Right lobe of liver (tissue), 6 donors: Measurements from ENCODE around the gene CTDSPL. TPM values are rescaled to one million over a fixed set of nuclear protein-coding genes. Genes with fewer than 3 reads are reported as not detected.
A peak's percentile ranks its signal among the peaks of the same experiment; 100 is the strongest.

Source experiments
- ATAC-seq, 4 donors: fragments of 200-7000 bp; cut with Tn5 transposase; one replicate each; pipeline ENCODE4 v1.9.1; 2020; ENCODE audit warnings: mild to moderate bottlenecking in 4 of 4, moderate library complexity in 4 of 4
- DNase-seq, 3 donors: peaks; one replicate each; pipeline ENCODE4 v3.0.0-alpha.2; 2020
- H3K27ac ChIP-seq, 3 donors: fragments of 200-600 bp; one replicate each; pipeline ENCODE4 v1.8.0; 2022
- H3K27me3 ChIP-seq, 2 donors: fragments of 200-600 bp; one replicate each; pipeline ENCODE4 v1.8.0; 2022
- H3K36me3 ChIP-seq, 4 donors: fragments of 200-600 bp; sonication (generic) in 1 of 4; one replicate each; pipeline versions ENCODE4 v1.5.1 to v1.8.0; 2017 to 2022; ENCODE audit warnings: control low read depth in 1 of 4
- H3K4me1 ChIP-seq, 4 donors: fragments of 200-600 bp; sonication (generic) in 1 of 4; one replicate each; pipeline versions ENCODE4 v1.5.1 to v1.8.0; 2017 to 2022; ENCODE audit warnings: control low read depth in 1 of 4
- H3K4me3 ChIP-seq, 3 donors: fragments of 200-600 bp; one replicate each; pipeline ENCODE4 v1.8.0; 2022
- H3K9me3 ChIP-seq, 4 donors: fragments of 200-600 bp; sonication (generic) in 1 of 4; one replicate each; pipeline versions ENCODE4 v1.5.1 to v1.8.0; 2017 to 2022; ENCODE audit warnings: control low read depth in 1 of 4
- CTCF ChIP-seq, 4 donors: fragments of 200-600 bp in 3 of 4; fragments of 450-650 bp in 1 of 4; IDR thresholded peaks; one replicate each; pipeline versions ENCODE4 v1.5.1 to v1.8.0; 2016 to 2022; ENCODE audit warnings: antibody characterized with exemption in 4 of 4, mild to moderate bottlenecking in 2 of 4
- POLR2A ChIP-seq: fragments of 450-650 bp; IDR thresholded peaks from one replicate; pipeline ENCODE4 v1.6.1; 2017; ENCODE audit warnings: antibody characterized with exemption, mild to moderate bottlenecking
- WGBS: methylation state at CpG from one replicate; pipeline ENCODE4 v1.1.6; 2018; ENCODE audit warnings: low coverage, low lambda C conversion rate; ENCODE audit not compliant: insufficient coverage; ENCODE audit errors: missing lambda C conversion rate; 5-methylcytosine and 5-hydroxymethylcytosine counted together
- intact Hi-C, 2 donors: fragments of 100-400 bp; cut with DNase I; formaldehyde crosslinking; loops; one replicate each; pipeline versions ENCODE4 v1.11.2 to v1.14.1; 2022
- total RNA-seq, 6 experiments: library from RNA; depleted of rRNA in 2 of 6; stranded (reverse); fragments of >200 nt in 2 of 6; fragmentation: NEBNext Ultra II Directional in 3 of 6; extraction: Animal tissue kit (Norgen Biotek cat#: 25700) in 3 of 6; gene quantifications; one replicate each; pipeline versions ENCODE4 v1.1.0 to v1.2.4, GENCODE V29; 2016 to 2023
- donor health status: DM: no; HTN: yes; CAD: no.
- donor health status: DM: no; HTN: no; CAD: no.
- donor health status: DM: no; HTN: no; CAD: no.
- donor health status: DM: no; HTN: yes; CAD: no.
- donor health status: DM: no; HTN: yes; CAD: no.

Gene CTDSPL
- total RNA-seq, 6 experiments from 2014 or later = 14.9 to 22.8 (median 18.0) TPM

DNA sequence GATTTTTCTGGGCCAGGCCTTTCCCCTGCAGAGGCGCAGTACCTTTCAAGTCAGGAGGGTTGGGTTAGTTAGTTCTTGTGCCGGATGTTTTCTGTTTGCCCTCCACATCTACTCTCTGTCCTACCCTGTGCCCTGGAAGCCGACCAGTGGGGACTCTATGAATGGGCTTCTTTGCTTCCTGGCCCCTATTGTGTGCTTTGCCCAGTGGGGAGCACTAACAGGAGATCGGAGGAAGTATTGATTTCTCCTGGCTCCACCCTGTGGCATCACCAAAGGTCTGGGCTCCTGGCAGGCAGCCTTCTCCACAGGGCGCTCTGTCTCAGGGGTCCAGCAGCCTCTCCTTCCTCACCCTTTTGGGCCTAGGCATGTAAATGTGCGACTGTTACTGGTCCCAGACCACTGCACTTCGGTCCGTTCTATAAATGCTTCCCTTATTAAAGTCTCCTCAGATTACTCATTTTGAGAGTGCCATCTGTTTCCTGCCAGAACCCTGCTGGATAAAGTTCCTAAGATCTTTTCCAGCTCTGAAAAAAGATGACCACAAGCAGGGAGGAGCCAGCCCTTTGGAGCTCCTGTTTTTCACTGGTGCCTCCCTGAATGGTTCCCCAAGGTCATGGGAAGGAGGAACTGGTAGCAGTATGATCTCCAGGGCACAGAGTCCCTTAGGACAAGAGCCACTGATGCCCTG lies 44.5 kb downstream of the CTDSPL start:
- H3K4me3 ChIP-seq = no peak overlapping the region
- intact Hi-C loops = no loop called here
- no peaks in the 10 kb centered on the region for H3K9me3 ChIP-seq
- DNase-seq (no peak), ATAC-seq (peak in 1 of 4 donors; percentile 37)
- H3K4me1 ChIP-seq = peaks cover 0 to 13% (median 2%) of the 10 kb centered on the region in 4 donors
- no peaks in the 10 kb centered on the region for H3K36me3 ChIP-seq
- no peaks in the 10 kb centered on the region for H3K27me3 ChIP-seq
- TF ChIP-seq POLR2A (no peak), CTCF (IDR thresholded peaks at IDR 0.05) (no peak)
- peak overlapping the region in 1 of 3 donors; percentile 5 for H3K27ac ChIP-seq
- 39% methylated on average over 4 of the region's 8 CpGs for WGBS

GRCh38 chr3:37906734-37907282 lies 45.1 kb downstream of the CTDSPL start:
- intact Hi-C loops = no loop called here
- WGBS = 73% methylated on average over 4 of the region's 5 CpGs
- Histone ChIP-seq H3K27ac (no peak overlapping the region), H3K9me3 (no peaks in the 10 kb centered on the region), H3K4me3 (no peak overlapping the region), H3K27me3 (no peaks in the 10 kb centered on the region), H3K36me3 (no peaks in the 10 kb centered on the region), H3K4me1 (peaks cover 0 to 13% (median 2%) of the 10 kb centered on the region in 4 donors)
- DNase-seq (no peak), ATAC-seq (no peak)
- no peak for TF ChIP-seq CTCF (IDR thresholded peaks at IDR 0.05)
- no peak for TF ChIP-seq POLR2A

- Histone ChIP-seq H3K9me3 (no peaks in the 10 kb centered on the region), H3K4me1 (peaks cover 0 to 13% (median 2%) of the 10 kb centered on the region in 4 donors)
Observed at GRCh38 chr3:37907371-37907770, 45.7 kb downstream of the CTDSPL start.

DNA sequence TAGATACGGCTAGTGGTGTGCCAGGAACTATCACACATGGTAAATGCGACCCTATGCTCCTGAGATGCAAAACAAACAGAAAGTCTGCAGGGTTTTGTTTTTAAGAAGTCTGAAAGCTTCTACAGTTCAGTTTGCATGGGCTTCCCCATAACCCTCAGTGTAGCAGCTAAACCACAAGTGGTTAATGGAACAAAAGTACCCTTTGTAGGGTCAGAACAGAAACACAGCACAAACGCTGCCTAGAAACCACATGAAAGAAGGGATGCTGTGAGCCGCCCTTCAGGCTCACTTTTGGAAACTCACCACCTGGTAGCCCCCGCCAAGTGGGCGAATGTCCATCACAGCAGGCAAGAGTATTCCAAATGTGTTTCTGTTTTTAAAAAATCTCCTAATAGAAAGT lies 46.2 kb downstream of the CTDSPL start:
- H3K9me3 ChIP-seq = no peaks in the 10 kb centered on the region
- H3K27ac ChIP-seq = no peak overlapping the region
- intact Hi-C loops = no loop called here
- no peaks in the 10 kb centered on the region for H3K27me3 ChIP-seq
- TF ChIP-seq CTCF (IDR thresholded peaks at IDR 0.05) (no peak), POLR2A (no peak)
- ATAC-seq = no peak
- H3K4me3 ChIP-seq = no peak overlapping the region
- no peaks in the 10 kb centered on the region for H3K36me3 ChIP-seq
- DNase-seq = no peak
- peaks cover 0 to 13% (median 2%) of the 10 kb centered on the region in 4 donors for H3K4me1 ChIP-seq
- WGBS = 80% methylated on average over 6 of the region's 6 CpGs

More at GRCh38 chr3:37907371-37907770, 45.7 kb downstream of the CTDSPL start:
- DNase-seq (no peak), ATAC-seq (no peak)
- Histone ChIP-seq H3K4me3 (no peak overlapping the region), H3K36me3 (no peaks in the 10 kb centered on the region), H3K27me3 (no peaks in the 10 kb centered on the region), H3K27ac (no peak overlapping the region)
- intact Hi-C loops = no loop called here
- WGBS = 76% methylated on average over 2 of the region's 2 CpGs
- TF ChIP-seq CTCF (IDR thresholded peaks at IDR 0.05) (no peak), POLR2A (no peak)
